Measurements from ENCODE around the gene ZNF680. TPM values are rescaled to one million over a fixed set of nuclear protein-coding genes. Genes with fewer than 3 reads are reported as not detected.
A peak's percentile ranks its signal among the peaks of the same experiment; 100 is the strongest.
"Not testable (repeated sequence)": the region's sequence is repeated elsewhere in the genome, so short reads cannot be mapped to it uniquely, and the experiment has no call there.

The ZNF680 gene
- 2.8 TPM for polyA plus RNA-seq (2013, experiment 1 of 2; ENCODE audit: insufficient read length)
- polyA plus RNA-seq (2013, experiment 2 of 2; ENCODE audit: insufficient read length), result 3.3 TPM

GRCh38 chr7:64562626-64563278, at the start of gene ZNF680:
Gene ZNF680, minus strand, starts transcription at chr7:64563071. Its CDS starts 117 bp downstream, at chr7:64562954.
- peak; percentile 95 for DNase-seq

GRCh38 chr7:64612452-64612851, 49.6 kb upstream of the ZNF680 start:
- no peak for DNase-seq

GRCh38 chr7:64611717-64612116, 48.8 kb upstream of the ZNF680 start:
- DNase-seq, result no peak

- no peak for DNase-seq
Observed at GRCh38 chr7:64610997-64611396, 48.1 kb upstream of the ZNF680 start.

- DNase-seq, result no peak
Observed at GRCh38 chr7:64608116-64608910, 45.4 kb upstream of the ZNF680 start.

- no peak for DNase-seq
Observed at GRCh38 chr7:64606385-64606784, 43.5 kb upstream of the ZNF680 start.

- no peak for DNase-seq
Observed at GRCh38 chr7:64603271-64603670, 40.4 kb upstream of the ZNF680 start.

GRCh38 chr7:64602518-64602917, 39.6 kb upstream of the ZNF680 start:
- peak; percentile 28 for DNase-seq

- DNase-seq, result no peak
Observed at GRCh38 chr7:64602086-64602485, 39.2 kb upstream of the ZNF680 start.

- no peak for DNase-seq
Observed at GRCh38 chr7:64599359-64599758, 36.5 kb upstream of the ZNF680 start.

GRCh38 chr7:64590971-64591370, 28.1 kb upstream of the ZNF680 start:
- DNase-seq, result no peak

- no peak for DNase-seq
Observed at GRCh38 chr7:64581926-64582894, 19.3 kb upstream of the ZNF680 start.

GRCh38 chr7:64581391-64581790, 18.5 kb upstream of the ZNF680 start:
- DNase-seq, result no peak

GRCh38 chr7:64574540-64575099, 11.7 kb upstream of the ZNF680 start:
- DNase-seq, result no peak

GRCh38 chr7:64570284-64570605, 7.4 kb upstream of the ZNF680 start:
- not testable (repeated sequence) for DNase-seq

GRCh38 chr7:64569372-64570283, 6.8 kb upstream of the ZNF680 start:
- DNase-seq, result peak; percentile 25

GRCh38 chr7:64562256-64562625, 630 bp downstream of the ZNF680 start:
- no peak for DNase-seq

- DNase-seq, result no peak
Observed at GRCh38 chr7:64559206-64559605, 3.7 kb downstream of the ZNF680 start.

- DNase-seq, result no peak
Observed at GRCh38 chr7:64558781-64559180, 4.1 kb downstream of the ZNF680 start.

- DNase-seq, result no peak
Observed at GRCh38 chr7:64558323-64558705, 4.6 kb downstream of the ZNF680 start.

GRCh38 chr7:64557601-64558322, 5.1 kb downstream of the ZNF680 start:
- DNase-seq, result no peak
